ENCODE measurements around the gene CASZ1. TPM values are rescaled to one million over a fixed set of nuclear protein-coding genes. Genes with fewer than 3 reads are reported as not detected.

The CASZ1 gene
- total RNA-seq, 1 experiment from 2014 or later = 3.9 TPM

- H2BK15ac ChIP-seq (ENCODE audit: low read depth, low read length) = no peak overlapping the region
- H3K27ac ChIP-seq (ENCODE audit: insufficient read length, low read depth, low read length) = no peak overlapping the region
- H3K4me1 Mint-ChIP-seq = peaks cover 21 to 24% of the 10 kb centered on the region in 2 experiments
- no peaks in the 10 kb centered on the region for H3K79me1 ChIP-seq (ENCODE audit: insufficient read depth, low read depth, low read length, poor library complexity, severe bottlenecking)
- no peaks in the 10 kb centered on the region for H3K36me3 Mint-ChIP-seq (ENCODE audit: insufficient read depth in 1 of 3, low read depth in 3 of 3)
- no peak overlapping the region for H2AK5ac ChIP-seq (ENCODE audit: insufficient read length, low read length)
- H3K9me3 ChIP-seq (ENCODE audit: control insufficient read depth, low read depth, low read length) = no peaks in the 10 kb centered on the region
- H3T11ph ChIP-seq (ENCODE audit: low read length) = no peak overlapping the region
- H3K4me2 ChIP-seq (ENCODE audit: insufficient read depth, insufficient read length, low read length) = no peak overlapping the region
- no peak overlapping the region for H4K5ac ChIP-seq (ENCODE audit: insufficient read length, low read depth, low read length)
- no peaks in the 10 kb centered on the region for H3K27me3 ChIP-seq (ENCODE audit: insufficient read depth, low read length)
- DNase-seq = no peak
- no peak overlapping the region for H3K56ac ChIP-seq (ENCODE audit: insufficient read length, low read depth, low read length)
- H2BK20ac ChIP-seq (ENCODE audit: low read depth, low read length, poor library complexity, severe bottlenecking) = no peak overlapping the region
- H3K18ac ChIP-seq (ENCODE audit: insufficient read length, low read depth, low read length) = no peak overlapping the region
- no peak overlapping the region for H2BK12ac ChIP-seq (ENCODE audit: insufficient read length, low read depth, low read length)
- no peak overlapping the region for H4K91ac ChIP-seq (ENCODE audit: insufficient read length, low read depth, low read length)
- no peak overlapping the region for H2BK5ac ChIP-seq (ENCODE audit: insufficient read length, low read length)
- H2AFZ ChIP-seq (ENCODE audit: low read length) = no peak overlapping the region
- H3K9ac ChIP-seq (ENCODE audit: extremely low read depth, insufficient read length, low read length) = no peak overlapping the region
- no peak overlapping the region for H4K8ac ChIP-seq (replicated peaks; ENCODE audit: insufficient read length, low read depth, low read length)
- no peaks in the 10 kb centered on the region; the same call in 1 of the 2 replicates for H3K4me1 ChIP-seq (ENCODE audit: insufficient read depth, low read length)
- H3K9me3 Mint-ChIP-seq = no peaks in the 10 kb centered on the region
- H3K79me2 ChIP-seq (ENCODE audit: insufficient read depth, low read length) = no peaks in the 10 kb centered on the region
- no peak overlapping the region for H3K4me3 Mint-ChIP-seq
- no peaks in the 10 kb centered on the region for H3K27me3 Mint-ChIP-seq (ENCODE audit: low read depth)
- no peak for TF ChIP-seq CTCF (conservative IDR thresholded peaks at IDR 0.05)
- H3K4ac ChIP-seq (ENCODE audit: low read depth, low read length) = no peak overlapping the region
- no peak overlapping the region for H2BK120ac ChIP-seq (ENCODE audit: low read depth, low read length, poor library complexity, severe bottlenecking)
- no peak overlapping the region for H3K23ac ChIP-seq (ENCODE audit: insufficient read length, low read depth, low read length)
- no peak overlapping the region for H3K14ac ChIP-seq (ENCODE audit: insufficient read depth, low read length)
- no peak overlapping the region for H3K27ac Mint-ChIP-seq
- WGBS (ENCODE audit: extremely low coverage, insufficient read length, low lambda C conversion rate) = no CpG with 5 or more reads among the region's 15 CpGs
- no peaks in the 10 kb centered on the region for H4K20me1 ChIP-seq (ENCODE audit: control insufficient read depth, insufficient read depth, insufficient read length)
- no peaks in the 10 kb centered on the region for H3K23me2 ChIP-seq (ENCODE audit: insufficient read length, low read depth, low read length, poor library complexity, severe bottlenecking)
Observed at GRCh38 chr1:10759413-10760200, 36.8 kb downstream of the CASZ1 start.

Measured in H9 (cell line).